ENCODE results near the gene MIOX. TPM values are rescaled to one million over a fixed set of nuclear protein-coding genes. Genes with fewer than 3 reads are reported as not detected.

The MIOX gene
- total RNA-seq: not detected

DNA sequence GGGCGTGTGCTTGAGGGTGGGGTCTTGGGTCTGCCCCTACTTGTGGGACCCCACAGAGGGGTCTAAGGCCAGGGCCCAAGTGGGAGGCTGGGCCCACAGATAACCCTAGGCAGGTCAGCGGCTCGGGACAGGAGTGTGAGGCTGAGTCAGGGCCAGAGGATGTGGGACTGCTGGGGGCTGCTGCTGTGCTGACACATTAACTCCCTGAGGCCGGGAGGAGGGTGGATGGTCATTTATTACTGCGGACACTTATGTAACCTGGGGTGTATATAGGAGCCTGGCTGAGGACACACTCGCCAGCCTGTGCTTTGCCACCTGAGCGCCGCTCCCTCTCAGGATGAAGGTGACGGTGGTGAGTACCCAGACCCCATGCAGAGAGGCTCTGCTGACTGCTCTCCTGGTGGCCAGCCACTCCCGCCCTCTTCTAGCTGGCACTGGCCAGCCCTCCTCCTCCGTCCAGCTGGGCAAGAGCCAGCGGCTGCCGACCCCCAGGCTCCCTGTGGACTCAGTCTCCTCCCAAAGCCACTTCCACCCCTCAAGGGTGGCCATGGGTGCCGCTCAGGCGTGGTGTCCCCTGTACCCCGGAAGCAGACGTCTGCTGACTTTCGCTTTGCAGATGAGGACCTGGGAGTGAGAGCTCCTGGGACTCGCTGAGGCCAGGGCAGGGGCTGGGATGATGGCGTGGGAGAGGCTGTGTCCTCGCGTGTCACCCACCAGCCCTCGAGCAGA, at the start of gene MIOX:
Gene MIOX, plus strand, starts transcription at position 299 of the 729 bp plus-strand sequence. Its CDS starts 39 bp downstream, at position 338.
- Histone ChIP-seq H3K4me1 (no peaks in the 10 kb centered on the region), H3K27ac (no peak within 1 kb of the TSS), H3K36me3 (no peaks in the 10 kb centered on the region), H3K4me3 (no peak within 1 kb of the TSS), H3K27me3 (peaks cover 11 to 12% of the 10 kb centered on the region in 2 donors), H3K9me3 (no peaks in the 10 kb centered on the region)
- intact Hi-C loops (cut with DNase I; ENCODE audit: low total_unique reads): no loop called here
- no peak for DNase-seq
- TF ChIP-seq, protein P1, sequence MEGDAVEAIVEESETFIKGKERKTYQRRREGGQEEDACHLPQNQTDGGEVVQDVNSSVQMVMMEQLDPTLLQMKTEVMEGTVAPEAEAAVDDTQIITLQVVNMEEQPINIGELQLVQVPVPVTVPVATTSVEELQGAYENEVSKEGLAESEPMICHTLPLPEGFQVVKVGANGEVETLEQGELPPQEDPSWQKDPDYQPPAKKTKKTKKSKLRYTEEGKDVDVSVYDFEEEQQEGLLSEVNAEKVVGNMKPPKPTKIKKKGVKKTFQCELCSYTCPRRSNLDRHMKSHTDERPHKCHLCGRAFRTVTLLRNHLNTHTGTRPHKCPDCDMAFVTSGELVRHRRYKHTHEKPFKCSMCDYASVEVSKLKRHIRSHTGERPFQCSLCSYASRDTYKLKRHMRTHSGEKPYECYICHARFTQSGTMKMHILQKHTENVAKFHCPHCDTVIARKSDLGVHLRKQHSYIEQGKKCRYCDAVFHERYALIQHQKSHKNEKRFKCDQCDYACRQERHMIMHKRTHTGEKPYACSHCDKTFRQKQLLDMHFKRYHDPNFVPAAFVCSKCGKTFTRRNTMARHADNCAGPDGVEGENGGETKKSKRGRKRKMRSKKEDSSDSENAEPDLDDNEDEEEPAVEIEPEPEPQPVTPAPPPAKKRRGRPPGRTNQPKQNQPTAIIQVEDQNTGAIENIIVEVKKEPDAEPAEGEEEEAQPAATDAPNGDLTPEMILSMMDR (IDR thresholded peaks at IDR 0.05): no peak
- TF ChIP-seq POLR2A (IDR thresholded peaks at IDR 0.05): no peak

DNA sequence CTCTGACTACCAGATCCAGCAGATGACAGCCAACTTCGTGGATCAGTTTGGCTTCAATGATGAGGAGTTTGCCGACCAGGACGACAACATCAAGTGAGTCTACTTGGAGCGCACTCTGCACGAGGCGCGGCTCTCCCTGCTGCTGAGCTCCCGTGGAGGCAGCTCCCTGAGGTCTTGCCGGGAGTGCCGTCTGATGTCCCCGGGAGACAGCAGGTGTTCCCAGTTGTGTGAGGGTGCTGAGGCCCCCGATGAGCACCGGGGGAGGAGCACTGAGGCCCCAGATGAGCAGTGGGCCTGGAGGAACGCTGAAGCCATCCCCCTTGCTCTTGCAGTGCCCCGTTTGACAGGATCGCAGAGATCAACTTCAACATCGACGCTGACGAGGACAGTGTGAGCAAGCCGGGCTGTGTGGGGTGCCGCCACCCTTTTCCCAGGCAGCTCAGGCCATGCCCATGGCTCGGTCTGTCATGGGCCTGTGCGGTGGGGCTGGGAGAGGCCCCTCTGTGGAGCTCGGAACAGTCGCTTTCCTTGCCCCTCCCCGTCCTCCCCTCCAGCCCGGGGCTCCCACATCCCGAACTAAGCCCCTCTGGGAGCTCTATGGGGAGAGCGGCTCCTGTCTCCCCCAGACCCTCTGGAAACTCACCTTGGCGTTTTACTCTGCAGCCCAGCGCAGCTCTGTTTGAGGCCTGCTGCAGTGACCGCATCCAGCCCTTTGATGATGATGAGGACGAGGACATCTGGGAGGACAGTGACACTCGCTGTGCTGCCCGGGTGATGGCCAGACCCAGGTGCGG, 49.0 kb upstream of the MIOX start:
- no peak overlapping the region for H3K4me3 ChIP-seq
- intact Hi-C loops (cut with DNase I; ENCODE audit: low total_unique reads): no loop called here
- H3K27me3 ChIP-seq: no peaks in the 10 kb centered on the region
- H3K9me3 ChIP-seq: no peaks in the 10 kb centered on the region
- DNase-seq: no peak
- H3K27ac ChIP-seq: no peak overlapping the region
- H3K36me3 ChIP-seq: no peaks in the 10 kb centered on the region
- TF ChIP-seq, protein P1 (IDR thresholded peaks at IDR 0.05): no peak
- TF ChIP-seq POLR2A (IDR thresholded peaks at IDR 0.05): no peak
- no peaks in the 10 kb centered on the region for H3K4me1 ChIP-seq

DNA sequence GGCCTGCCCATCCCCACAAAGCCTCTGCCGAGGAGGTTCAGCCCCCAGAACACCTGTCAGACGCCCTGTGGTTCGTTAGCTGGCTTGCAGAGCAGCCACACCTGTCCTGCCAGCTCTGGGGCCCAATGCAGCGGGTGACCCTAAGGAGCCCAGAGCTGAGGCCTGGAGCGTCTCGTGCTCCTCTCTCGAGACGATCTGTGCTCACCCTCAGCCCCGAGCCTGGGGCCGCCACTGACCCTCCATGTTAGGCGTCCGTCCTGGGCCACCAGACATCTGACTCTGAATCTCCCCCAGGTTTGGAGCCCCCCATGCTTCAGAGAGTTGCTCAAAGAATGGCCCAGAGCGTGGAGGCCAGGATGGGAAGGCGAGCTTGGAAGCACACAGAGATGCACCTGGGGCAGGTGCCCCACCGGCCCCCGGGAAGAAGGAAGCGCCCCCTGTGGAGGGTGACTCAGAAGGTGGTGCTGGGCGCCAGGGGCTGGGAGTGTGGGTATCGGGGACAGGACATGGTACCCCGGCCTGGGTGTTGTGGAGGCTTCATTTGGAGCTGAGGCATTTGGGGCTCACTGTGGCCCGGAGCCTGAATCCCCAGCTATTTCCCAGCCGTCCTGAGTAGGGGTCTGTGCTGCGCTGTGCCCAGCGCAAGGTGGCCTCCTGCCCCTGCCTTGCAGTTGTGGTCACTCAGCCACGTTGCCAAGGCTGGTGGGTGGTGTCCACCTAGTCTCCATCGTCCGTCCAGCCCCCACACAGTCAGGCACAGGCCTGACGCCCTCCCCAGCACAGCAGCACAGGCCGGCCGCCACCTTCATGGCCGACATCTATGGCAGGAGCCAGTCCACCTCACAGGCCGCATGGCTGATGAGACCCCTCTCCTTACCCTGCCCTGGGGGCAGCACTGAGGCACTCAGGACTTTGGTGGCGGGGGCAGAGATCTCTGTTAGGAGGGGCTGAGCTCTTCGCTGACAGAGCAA, 48.1 kb upstream of the MIOX start:
- no peaks in the 10 kb centered on the region for H3K36me3 ChIP-seq
- intact Hi-C loops (cut with DNase I; ENCODE audit: low total_unique reads): no loop called here
- H3K4me3 ChIP-seq: no peak overlapping the region
- no peak overlapping the region for H3K27ac ChIP-seq
- no peaks in the 10 kb centered on the region for H3K27me3 ChIP-seq
- TF ChIP-seq POLR2A (IDR thresholded peaks at IDR 0.05): no peak
- TF ChIP-seq, protein P1 (IDR thresholded peaks at IDR 0.05): no peak
- H3K4me1 ChIP-seq: no peaks in the 10 kb centered on the region
- no peaks in the 10 kb centered on the region for H3K9me3 ChIP-seq
- no peak for DNase-seq

DNA sequence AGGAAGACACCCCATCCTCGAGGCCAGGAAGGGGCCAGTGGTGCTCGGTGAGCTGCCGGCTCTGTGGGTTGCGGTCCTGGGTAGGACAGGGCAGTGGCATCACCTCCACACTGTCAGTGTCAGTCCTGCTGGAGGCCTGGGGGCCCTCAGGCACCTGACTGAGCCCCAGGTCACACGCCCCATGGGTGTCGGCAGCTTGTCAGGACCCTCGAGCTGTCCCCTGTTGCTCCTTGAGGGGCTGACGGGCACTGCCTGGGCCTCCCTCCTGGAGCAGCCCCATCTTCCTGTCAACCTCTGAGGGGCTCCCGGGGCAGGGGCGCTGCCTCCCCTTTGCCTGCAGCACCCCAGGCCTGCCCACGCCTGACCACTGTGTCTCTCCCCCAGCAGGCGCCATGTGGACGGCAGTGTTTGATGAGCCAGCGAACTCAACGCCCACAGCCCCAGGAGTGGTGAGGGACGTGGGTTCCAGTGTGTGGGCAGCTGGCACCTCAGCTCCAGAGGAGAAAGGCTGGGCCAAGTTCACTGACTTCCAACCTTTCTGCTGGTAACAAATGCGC, 47.3 kb upstream of the MIOX start:
- DNase-seq: no peak
- intact Hi-C loops (cut with DNase I; ENCODE audit: low total_unique reads): no loop called here

More for the DNA sequence above, 47.3 kb upstream of the MIOX start:
- Histone ChIP-seq H3K27me3 (no peaks in the 10 kb centered on the region), H3K4me1 (no peaks in the 10 kb centered on the region), H3K36me3 (no peaks in the 10 kb centered on the region), H3K9me3 (no peaks in the 10 kb centered on the region), H3K4me3 (no peak overlapping the region), H3K27ac (no peak overlapping the region)
- TF ChIP-seq, protein P1 (IDR thresholded peaks at IDR 0.05): no peak
- TF ChIP-seq POLR2A (IDR thresholded peaks at IDR 0.05): no peak

All from uterus (tissue), 4 donors.